DMS153 (cell line): Measurements from ENCODE around the gene TSPAN19.
"Not testable (repeated sequence)": the region's sequence is repeated elsewhere in the genome, so short reads cannot be mapped to it uniquely, and the experiment has no call there.

Source experiments
- DNase-seq: peaks from one replicate; lab custom pipeline; 2025; lab: John Stamatoyannopoulos, UW

TSPAN19 gene

DNA sequence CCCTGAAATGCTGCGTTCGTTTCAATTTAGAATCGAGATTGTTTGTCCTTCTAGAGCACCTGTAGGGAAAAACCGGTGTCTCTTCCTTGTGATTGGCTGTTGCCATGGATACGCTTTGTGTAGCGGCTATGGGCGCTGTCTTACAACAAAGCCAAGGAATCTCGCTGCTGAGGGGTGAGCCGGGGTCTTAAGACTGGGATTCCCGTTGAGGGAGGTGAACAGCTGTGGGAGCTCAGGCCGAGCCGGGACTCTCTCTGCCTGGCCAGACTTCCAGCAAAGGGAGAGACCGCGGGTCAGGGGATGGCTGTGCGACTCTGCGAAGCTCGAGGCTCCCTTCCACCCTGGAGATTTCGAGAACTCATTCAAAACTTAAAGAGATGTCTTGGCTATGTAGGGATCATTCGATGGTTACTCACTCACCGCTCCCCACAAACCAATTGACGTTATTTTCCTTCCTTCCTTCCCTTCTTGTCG, at the start of gene TSPAN19, which contains the start of gene LRRIQ1:
Gene TSPAN19 (minus strand): TSS at position 44 of the 474 bp plus-strand sequence. CDS start 6,331 bp downstream, outside the sequence.
Gene LRRIQ1 (plus strand): TSS at position 118 of the 474 bp plus-strand sequence. CDS start 1,826 bp downstream, outside the sequence.
- peak; percentile 87 for DNase-seq

DNA sequence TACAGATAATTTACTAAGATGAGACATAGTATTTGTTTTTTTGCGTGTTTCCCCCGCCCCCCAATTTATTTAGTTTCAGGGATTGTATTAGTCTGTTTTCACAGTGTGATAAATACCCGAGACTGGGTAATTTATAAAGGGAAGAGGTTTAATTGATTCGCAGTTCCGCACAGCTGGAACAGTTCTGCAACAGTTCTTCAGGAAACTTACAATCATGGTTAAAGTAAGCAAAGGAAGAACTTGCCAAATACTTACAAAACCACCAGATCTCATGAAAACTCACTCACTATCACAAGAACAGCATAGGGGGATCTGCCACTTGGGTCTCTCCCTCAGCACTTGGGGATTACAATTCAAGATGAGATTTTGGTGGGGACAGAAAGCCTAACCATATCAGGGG, 49.0 kb upstream of the TSPAN19 start:
- DNase-seq: no peak

DNA sequence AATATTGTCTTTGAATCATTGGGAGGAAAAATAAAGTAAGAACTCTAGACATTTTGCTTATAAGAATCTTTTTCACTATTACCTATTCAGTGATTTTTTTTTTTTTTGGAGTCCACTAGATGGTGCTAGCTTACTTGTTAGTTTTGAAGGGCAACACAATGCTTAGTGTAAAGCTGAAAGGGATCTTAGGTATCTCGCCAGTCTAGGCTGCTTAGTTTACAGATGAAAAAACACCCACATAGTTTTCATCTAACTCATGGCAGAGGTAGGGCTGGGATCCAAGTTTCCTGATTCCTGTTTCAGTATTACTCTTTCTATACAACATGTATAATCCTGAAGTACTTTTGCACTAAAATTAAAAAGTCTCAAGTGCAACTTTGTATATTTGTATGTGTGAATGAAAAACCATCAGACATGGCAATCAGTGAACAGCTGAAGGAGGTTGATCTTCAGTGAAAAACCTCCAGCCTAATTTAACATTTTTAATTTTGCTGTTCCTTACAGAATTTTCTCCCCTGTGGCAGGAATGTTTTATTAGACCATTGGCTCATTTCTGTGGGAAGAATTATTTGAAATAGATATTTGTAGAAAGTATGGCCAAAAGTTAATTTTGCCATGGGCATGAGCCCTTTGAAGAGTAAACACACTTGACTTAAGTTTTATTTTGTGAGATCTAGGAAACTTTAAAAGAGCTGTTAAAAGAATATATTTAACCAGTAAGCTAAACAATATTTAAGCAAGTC, 40.8 kb upstream of the TSPAN19 start:
- DNase-seq: peak; percentile 62

DNA sequence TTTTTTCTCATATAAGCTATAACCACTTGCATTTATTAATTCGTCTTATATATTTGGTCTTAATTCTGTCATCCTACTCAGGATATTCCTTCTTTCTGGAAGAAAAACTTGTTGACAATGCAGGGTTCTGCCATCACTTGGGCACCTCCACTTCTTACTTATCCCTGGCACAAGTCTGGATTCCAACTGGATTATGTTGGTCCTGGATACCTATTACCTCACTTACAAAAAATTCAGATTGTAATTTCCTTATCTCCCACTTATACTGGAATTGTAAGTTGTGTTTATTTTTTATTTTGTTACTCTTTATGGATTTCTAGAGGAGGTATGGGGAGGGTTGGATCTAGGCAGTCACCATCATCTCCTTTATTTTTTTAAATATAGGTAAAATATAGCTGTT, 36.7 kb upstream of the TSPAN19 start:
- no peak for DNase-seq

DNA sequence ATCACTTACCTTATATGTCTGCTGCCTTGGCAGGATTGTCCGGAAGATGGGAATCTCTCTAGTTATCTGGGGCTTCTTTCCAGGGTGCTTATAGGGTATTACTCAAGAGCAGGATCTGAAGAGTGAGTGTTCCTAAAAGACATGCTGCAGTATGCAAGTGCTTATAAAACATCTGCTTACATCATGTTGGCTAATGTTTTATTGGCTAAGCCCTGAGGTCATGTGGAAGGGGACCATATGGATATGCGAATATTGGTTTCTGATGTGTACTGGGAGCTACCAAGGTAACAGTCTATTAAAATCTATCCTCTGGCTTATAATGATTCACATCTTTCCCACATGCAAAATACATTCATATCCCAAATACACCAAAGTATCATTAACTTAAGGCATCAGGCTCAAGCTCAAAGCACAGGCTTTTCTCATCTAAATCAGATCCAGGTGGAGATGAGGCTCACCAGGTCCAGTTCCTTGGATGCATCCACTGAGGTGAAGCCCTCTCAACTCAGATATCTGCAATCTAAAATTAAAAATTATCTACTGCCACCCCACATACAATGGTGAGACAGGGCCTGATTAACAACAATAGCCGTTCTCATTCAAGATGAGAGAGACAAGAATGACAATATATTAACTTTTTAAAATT, 29.9 kb upstream of the TSPAN19 start:
- no peak for DNase-seq

DNA sequence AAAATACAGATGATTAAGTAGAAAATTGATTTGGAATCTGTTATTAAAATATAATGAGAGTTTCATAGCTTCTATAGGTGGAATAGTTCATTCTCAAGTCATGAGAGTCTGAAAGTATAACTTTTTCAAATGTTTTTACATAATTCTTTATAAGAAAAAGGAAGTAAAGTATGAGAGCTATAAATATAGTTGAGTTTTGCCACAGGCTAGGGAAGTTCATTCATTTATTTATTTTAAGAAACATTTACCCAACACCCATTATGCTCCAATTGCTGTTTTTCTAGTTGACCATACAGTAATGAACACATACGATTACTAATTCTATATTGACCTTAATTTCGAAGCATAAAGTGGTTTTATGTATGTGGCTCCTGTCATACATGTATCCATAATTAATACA, 24.8 kb upstream of the TSPAN19 start:
- no peak for DNase-seq

DNA sequence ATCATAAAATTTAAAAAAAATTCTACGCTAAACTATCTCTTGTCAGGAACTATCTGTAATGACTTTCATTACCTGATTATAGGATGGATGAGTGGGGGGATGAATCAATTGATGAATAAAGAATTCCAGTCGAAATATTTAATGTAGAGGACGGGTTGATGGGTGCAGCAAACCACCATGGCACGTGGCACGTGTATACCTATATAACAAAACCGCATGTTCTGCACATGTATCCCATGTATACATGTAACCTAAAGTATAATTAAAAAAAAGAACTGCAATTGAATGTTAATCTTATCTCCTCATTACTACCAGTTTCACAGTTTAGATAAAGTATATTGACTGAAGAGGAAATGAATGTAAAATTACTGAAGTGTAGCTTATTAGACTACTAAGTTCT, 23.5 kb upstream of the TSPAN19 start:
- DNase-seq: no peak

DNA sequence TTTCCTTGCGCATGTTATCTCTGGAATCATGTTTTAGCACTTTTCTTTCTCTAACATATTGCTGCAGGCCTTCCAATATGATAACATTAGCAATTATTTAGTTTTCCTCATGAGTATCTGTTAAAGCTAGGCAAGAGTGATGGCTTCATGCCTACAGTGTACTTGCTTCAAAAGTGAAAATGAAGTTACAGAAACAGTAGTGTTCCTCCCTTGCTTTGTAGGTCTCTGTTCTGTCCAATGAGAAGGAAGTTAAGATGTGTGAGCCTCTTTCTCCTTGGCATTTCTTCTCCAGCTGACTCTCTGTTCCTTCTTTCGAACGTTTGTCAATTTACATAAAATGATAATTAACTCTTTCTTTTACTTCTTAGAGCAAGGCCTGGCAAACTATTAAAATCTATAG, 22.3 kb upstream of the TSPAN19 start:
- no peak for DNase-seq

DNA sequence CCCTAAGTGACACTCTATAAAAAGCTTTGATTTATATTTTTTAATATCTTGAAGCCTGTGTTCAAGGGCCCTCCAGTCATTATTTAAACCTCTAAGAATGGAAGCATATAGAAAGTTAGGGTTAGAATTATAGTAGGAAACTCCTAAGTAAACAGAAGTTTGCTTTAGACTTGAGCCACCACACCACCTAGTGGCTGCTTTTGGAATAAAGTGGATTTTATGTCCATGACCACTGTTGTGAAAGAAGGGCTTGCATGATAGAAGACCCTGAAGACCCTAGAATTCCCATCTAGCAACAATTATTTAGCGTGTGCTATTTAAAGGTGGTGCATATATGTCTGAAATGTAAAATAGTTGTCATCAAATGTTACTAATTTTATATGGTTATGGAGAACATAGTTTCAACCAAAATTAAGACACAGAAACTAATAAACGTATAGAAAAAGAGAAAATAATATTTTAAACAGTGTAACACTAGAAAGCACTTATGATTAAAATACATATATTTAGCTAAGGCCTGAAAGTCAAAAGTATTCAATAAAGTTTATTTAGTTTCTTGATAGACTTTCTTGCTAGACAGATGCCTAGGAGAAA, 21.4 kb upstream of the TSPAN19 start:
- no peak for DNase-seq

DNA sequence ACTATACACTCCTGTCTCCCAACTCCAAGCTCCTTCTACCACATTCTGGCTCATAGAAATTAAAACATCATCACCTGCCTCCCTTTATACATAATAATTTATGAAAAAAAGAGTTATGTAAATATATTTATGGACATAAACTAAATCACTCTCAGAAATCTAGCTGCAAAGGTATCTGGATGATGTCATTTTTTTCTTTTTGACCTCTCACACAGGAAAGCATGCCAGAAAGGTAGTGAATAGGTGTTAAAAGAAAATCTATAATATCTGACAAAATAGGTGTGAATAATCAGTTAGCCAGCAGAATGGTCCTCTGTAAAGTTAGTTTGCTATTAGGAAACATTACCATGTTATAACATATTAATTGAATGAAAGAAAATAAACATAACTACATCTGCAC, 7.8 kb upstream of the TSPAN19 start:
- no peak for DNase-seq

DNA sequence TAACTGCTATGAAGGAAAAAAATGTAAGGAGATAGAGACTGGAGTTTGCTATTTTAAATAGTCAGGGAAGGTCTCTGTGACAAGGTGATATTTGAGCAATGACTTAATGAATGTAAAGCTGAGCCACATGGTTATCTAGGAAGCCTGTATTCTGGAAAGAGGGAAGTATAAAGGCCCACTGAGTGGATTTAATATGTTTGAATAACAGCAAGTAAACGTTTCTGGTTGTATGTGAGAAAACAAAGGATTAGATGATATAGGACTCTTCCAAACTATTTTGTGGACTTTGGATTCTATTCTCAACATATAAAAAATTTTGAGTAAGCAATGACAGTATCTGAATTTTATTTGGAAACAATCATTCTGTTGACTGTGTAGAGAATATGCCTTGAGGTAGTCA, 5.3 kb upstream of the TSPAN19 start:
- DNase-seq: no peak

DNA sequence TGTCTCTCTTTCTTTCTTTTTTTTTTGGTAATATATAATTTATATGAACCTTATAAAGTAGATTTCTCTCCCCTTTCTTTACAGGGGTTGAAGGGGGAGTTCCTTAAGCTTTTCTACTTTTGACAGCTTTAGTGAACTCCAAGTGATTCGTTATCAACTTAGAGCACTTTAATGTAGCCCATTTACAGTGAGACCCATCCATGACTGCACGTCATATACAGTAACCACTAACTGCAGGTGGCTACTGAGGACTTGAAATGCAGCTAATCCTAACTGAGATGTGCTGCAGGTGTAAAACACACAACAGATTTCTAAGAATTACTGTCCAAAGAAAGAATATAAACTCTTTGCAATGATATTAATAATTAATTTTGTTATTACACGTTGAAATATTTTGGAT, 656 bp upstream of the TSPAN19 start:
- DNase-seq: no peak

DNA sequence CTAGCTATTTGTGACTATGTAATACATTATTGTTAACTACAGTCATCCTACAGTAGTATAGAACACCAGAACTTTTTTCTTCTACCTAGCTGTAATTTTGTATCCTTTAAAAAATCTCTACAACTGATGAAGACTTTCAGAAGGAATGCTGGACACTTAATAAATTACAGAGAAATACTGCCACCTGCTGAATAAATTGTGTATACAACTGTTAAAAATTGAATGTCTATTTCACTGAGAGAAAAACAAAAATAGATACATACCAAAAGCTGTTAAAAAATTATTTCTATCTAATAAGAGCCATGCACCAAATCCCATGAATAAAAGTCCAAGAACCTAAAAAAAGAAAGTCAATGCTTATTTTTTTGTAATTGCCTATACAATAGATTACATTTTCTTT, 6.6 kb downstream of the TSPAN19 start:
- DNase-seq: no peak

DNA sequence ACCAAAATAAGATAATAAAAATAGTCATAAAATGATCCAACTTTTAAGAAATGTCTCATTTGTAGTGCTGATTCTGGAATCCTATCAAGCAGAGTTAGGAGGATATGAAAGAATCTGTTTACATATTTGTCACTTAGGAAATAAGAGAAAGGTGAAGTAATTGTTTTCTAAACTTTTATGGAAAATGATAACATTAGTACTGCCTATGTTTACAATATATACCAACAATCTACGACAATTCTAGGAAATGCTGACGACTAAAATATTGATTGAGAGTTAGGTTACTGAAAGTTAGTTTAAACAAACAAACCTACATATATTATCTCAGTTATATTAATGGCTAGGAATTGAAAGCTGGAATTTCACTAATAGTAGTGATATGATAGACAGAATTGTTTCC, 18.0 kb downstream of the TSPAN19 start:
- no peak for DNase-seq

DNA sequence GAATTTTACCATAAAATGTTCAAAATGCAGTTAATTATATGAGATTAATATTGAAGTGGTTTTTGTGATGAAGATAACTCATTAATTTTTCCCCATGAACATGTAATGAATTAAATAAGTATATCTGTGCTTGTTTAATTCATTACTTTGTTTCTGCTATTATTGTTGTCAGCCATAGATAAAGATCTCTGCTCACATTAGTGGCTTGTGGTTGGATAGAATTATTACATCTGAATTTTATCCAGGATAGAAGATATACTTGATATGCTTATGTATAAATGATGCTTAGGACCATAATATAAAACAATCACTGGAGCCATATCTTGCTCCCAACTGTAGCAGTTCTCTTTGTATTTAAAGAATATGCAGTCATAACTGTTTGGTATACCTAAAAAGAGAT, 18.5 kb downstream of the TSPAN19 start:
- DNase-seq: no peak

DNA sequence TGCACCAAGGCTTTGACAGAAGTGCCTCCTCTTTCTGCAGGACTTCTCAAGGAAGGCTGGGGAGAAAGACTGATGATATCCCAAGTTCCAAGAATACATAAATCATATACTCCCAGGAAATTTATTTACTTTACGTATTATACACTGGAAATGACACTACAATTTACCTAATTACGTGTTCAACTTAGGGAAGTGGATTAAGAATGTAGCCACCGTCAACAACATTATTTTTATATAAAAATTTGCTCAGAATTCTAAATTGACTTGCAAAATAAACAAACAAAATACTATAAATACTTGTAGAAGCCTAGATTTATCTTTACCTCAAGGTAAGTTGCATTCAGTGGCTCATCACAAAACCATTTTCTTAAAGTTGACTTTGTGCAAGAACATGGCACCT, 18.9 kb downstream of the TSPAN19 start:
- DNase-seq: no peak

DNA sequence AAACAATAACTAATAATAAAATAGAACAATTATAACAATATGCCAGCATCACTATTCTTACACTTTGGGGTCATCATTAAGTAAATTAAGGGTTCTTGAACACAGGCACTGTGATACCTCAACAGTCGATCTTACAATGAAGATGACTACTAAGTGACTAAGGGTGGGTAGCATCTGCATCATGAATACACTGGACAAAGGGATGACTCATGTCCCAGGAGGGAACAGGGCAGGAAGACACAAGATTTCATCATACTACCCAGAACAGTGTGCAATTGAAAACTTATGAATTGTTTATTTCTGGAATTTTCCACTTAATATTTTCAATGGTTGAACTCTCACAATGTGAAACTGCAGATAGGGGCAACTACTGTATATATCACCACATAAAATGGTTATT, 19.7 kb downstream of the TSPAN19 start:
- DNase-seq: no peak

DNA sequence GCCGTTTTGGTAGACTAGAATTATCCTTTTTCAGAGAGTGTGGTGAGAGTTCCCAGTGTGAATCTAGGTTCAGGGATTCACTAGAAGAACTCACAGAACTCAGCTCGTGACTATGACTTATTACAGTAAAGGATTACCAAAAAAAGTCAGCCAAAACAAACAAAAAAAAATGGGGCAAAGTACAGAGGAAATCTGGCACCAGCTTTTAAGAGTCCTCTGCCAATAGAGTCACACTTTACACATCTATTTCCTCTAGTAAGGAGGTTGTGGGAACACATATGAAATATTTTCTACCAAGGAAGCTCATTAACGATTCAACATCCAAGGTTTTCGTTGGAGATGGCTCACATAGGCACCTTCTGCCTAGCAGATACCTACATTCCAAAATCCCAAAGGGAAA, 28.2 kb downstream of the TSPAN19 start:
- DNase-seq: no peak

DNA sequence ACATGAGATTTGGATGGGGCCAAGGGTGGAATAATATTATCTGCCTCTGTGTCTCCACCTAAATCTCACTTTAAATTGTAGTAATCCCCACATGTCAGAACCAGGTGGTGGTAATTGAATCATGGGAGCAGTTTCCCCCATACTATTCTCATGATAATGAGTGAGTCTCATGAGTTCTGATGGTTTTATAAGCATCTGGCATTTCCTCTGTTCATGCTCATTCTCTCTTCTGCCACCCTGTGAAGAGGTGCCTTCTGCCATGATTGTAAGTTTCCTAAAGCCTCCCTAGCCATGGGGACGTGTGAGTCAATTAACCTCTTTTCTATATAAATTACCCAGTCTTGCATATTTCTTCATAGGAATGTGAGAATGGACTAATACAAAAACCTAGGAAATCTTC, 29.9 kb downstream of the TSPAN19 start:
- DNase-seq: no peak

DNA sequence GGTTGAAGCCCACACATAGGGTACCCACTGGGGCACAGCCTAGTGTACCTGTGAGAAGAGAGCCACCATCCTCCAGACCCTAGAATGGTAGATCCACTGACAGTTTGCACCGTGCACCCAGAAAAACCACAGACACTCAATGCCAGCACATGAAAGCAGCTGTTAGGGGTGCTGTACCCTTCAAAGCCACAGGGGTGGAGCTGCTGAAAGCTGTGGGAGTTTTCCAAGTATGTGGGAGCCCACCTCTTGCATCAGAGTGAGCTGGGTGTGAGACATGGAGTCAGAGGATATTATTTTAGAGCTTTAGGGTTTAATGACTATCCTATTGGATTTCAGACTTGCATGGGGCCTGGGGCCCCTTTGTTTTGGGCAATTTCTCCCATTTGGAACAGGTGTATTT, 30.5 kb downstream of the TSPAN19 start:
- no peak for DNase-seq

DNA sequence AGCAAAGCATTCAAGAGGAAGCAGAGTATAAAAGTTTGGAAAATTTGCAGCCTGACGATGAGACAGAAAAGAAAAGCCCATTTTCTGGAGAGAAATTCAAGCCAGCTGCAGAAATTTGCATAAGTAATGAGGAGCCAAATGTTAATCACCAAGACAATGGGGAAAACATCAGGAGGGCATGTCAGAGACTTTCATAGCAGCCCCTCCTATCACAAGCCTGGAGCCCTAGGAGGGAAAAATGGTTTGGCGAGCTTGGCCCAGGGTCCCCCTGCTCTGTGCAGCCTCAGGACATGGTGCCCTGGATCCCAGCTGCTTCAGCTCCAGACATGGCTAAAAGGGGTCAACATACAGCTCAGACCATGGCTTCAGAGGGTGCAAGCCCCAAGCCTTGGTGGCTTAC, 31.0 kb downstream of the TSPAN19 start:
- DNase-seq: not testable (repeated sequence)

DNA sequence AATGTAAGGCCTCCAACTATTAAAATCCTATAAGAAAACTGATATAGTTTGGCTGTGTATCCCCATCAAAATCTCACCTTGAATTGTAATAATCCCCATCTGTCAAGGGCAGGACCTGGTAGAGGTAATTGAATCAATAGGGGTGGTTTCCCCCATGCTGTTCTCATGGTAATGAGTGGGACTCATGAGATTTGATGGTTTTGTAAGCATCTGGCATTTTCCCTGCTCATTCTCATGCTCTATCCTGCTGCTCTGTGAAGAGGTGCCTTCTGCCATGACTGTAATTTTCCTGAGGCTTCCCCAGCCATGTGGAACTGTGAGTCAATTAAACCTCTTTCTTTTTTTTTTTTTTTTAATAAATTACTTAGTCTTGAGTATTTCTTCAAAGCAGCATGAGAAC, 31.9 kb downstream of the TSPAN19 start:
- no peak for DNase-seq

DNA sequence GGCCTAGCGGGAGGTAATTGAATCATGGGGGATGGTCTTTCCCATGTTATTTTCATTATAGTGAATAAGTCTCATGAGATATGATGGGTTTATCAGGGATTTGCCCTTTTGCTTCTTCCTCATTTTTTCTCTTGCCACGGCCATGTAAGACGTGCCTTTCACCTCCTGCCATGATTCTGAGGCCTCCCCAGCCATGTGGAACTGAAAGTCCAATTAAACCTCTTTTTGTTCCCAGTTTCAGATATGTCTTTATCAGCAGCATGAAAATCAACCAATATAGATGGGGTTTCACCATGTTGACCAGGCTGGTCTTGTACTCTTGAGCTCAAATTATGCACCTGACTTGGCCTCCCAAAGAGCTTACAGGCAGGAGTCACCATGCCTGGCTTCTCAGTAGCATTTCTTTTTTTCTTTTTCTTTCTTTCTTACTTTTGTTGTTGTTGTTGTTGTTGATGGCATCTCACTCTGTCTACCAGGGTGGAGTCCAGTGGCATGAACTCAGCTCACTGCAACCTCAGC, 33.2 kb downstream of the TSPAN19 start:
- no peak for DNase-seq
